Fibroblast of lung (primary cell): ENCODE results near the gene DIAPH1. TPM values are rescaled to one million over a fixed set of nuclear protein-coding genes. Genes with fewer than 3 reads are reported as not detected.

Experiments
- DNase-seq, 2 donors: peaks; one replicate each; pipeline versions ENCODE4 v3.0.0 to v3.0.0-alpha.2; 2010; ENCODE audit warnings: low read depth in 2 of 2
- H2AFZ ChIP-seq: 2 replicates; pipeline ENCODE4 v1.5.1; 2012; ENCODE audit warnings: low read length, control low read depth, inconsistent platforms
- H3K27ac ChIP-seq: 2 replicates; pipeline ENCODE4 v1.5.1; 2011; ENCODE audit warnings: low read length, control low read depth; ENCODE audit not compliant: insufficient read depth
- H3K27me3 ChIP-seq: 2 replicates; pipeline ENCODE4 v1.5.1; 2011; ENCODE audit warnings: mild to moderate bottlenecking, low read length; ENCODE audit not compliant: control insufficient read depth, insufficient read depth
- H3K36me3 ChIP-seq: 2 replicates; pipeline ENCODE4 v1.5.1; 2011; ENCODE audit warnings: low read length; ENCODE audit not compliant: control insufficient read depth, insufficient read depth
- H3K4me1 ChIP-seq: 2 replicates; pipeline ENCODE4 v1.5.1; 2011; ENCODE audit warnings: low read length; ENCODE audit not compliant: control insufficient read depth, insufficient read depth; ENCODE audit errors: extremely low read depth
- H3K4me2 ChIP-seq: 2 replicates; pipeline ENCODE4 v1.5.1; 2011; ENCODE audit warnings: low read length, control low read depth; ENCODE audit not compliant: insufficient read depth; ENCODE audit errors: extremely low read depth
- H3K4me3 ChIP-seq, 4 experiments: fragments of 200-600 bp in 1 of 4; sonication (generic) in 1 of 4; replicated peaks in 1 of 4; 2 replicates each; pipeline ENCODE4 v1.5.1; 2011 to 2016; ENCODE audit warnings: low read length in 4 of 4, low read depth in 3 of 4, mild to moderate bottlenecking in 3 of 4, control low read depth in 2 of 4, inconsistent platforms in 1 of 4, mixed read lengths in 1 of 4; ENCODE audit not compliant: insufficient read depth in 1 of 4; ENCODE audit errors: control extremely low read depth in 1 of 4
- H3K79me2 ChIP-seq: 2 replicates; pipeline ENCODE4 v1.5.1; 2012; ENCODE audit warnings: mild to moderate bottlenecking, low read length, inconsistent platforms; ENCODE audit not compliant: control insufficient read depth, insufficient read depth
- H3K9ac ChIP-seq: 2 replicates; pipeline ENCODE4 v1.5.1; 2011; ENCODE audit warnings: mild to moderate bottlenecking, low read length, control low read depth; ENCODE audit not compliant: insufficient read depth
- H3K9me3 ChIP-seq: 2 replicates; pipeline ENCODE4 v1.5.1; 2012; ENCODE audit warnings: low read depth, low read length; ENCODE audit not compliant: control insufficient read depth, insufficient read depth
- H4K20me1 ChIP-seq: 2 replicates; pipeline ENCODE4 v1.5.1; 2011; ENCODE audit warnings: low read length; ENCODE audit not compliant: control insufficient read depth, insufficient read depth; ENCODE audit errors: extremely low read depth
- CTCF ChIP-seq, 2 donors: IDR thresholded peaks in 1 of 2; conservative IDR thresholded peaks in 1 of 2; 1 replicate in 1 of 2; 2 replicates in 1 of 2; pipeline ENCODE4 v1.5.1; 2011 to 2012; ENCODE audit warnings: low read length in 2 of 2, control low read depth in 1 of 2, inconsistent platforms in 1 of 2, low read depth in 1 of 2, mild to moderate bottlenecking in 1 of 2
- EZH2 ChIP-seq: IDR thresholded peaks from 2 replicates; pipeline ENCODE4 v1.5.1; 2012; ENCODE audit warnings: low read length, control low read depth, mild to moderate bottlenecking; ENCODE audit errors: missing control alignments
- polyA plus RNA-seq, 2 donors: library from polyadenylated mRNA; depleted of rRNA in 1 of 2; stranded (reverse) in 1 of 2; unstranded in 1 of 2; fragments of >200 nt; gene quantifications; 2 replicates each; pipeline ENCODE4 v1.2.1, GENCODE V29; 2011 to 2012; ENCODE audit warnings: missing spikeins in 1 of 2
- total RNA-seq: library from RNA; depleted of rRNA; stranded (reverse); fragments of >200 nt; gene quantifications from 2 replicates; pipeline ENCODE4 v1.2.1, GENCODE V29; 2014

The DIAPH1 gene
- total and polyA plus RNA-seq, 2 donors (not counting 1 experiment from before 2014, with no cell fraction given), result 21.1 to 30.9 TPM

GRCh38 chr5:141515946-141516671 lies 102.7 kb downstream of the DIAPH1 start:
- H3K79me2 ChIP-seq, result no peaks in the 10 kb centered on the region
- H3K27me3 ChIP-seq, result no peaks in the 10 kb centered on the region
- no peak overlapping the region for H3K9ac ChIP-seq
- no peak for TF ChIP-seq EZH2
- H3K27ac ChIP-seq, result peak overlapping the region; percentile 70
- peaks cover 69% of the 10 kb centered on the region for H3K4me1 ChIP-seq
- no peak overlapping the region for H3K4me2 ChIP-seq
- no peak for DNase-seq
- peaks cover 12% of the 10 kb centered on the region for H3K36me3 ChIP-seq
- H4K20me1 ChIP-seq, result no peaks in the 10 kb centered on the region
- no peak overlapping the region for H3K4me3 ChIP-seq
- H3K9me3 ChIP-seq, result no peaks in the 10 kb centered on the region
- no peak overlapping the region for H2AFZ ChIP-seq

DNA sequence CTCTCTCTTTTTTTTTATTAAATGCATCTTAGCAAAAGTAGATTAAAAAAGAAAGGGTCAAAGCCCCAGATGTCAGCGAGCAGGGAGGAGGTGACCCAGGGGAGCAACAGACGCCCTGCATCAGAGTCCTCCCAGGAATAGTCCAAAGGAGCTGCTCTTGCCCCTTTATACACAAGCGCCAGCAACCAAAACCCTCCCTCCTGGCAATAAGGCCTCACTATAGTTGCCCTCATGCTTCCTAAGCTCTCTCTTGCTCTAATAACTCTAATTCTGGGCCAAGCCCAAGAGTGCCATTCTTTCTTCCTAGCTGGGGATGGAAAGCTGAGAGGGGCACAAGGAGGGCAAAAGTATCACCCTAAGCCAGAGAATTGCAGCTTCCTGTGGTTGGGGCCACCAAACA lies 103.7 kb downstream of the DIAPH1 start:
- no peak overlapping the region for H2AFZ ChIP-seq
- H3K9ac ChIP-seq, result no peak overlapping the region
- TF ChIP-seq EZH2 (no peak), CTCF (conservative IDR thresholded peaks at IDR 0.05 in 1 of 2, IDR thresholded peaks at IDR 0.05 in 1 of 2; ENCODE audit: low read depth in 1 of 2, low read length in 2 of 2) (no peak)
- H3K36me3 ChIP-seq, result peaks cover 19% of the 10 kb centered on the region
- no peaks in the 10 kb centered on the region for H3K27me3 ChIP-seq
- no peak for DNase-seq
- no peaks in the 10 kb centered on the region for H3K9me3 ChIP-seq
- no peaks in the 10 kb centered on the region for H4K20me1 ChIP-seq
- peaks cover 62% of the 10 kb centered on the region for H3K4me1 ChIP-seq
- H3K27ac ChIP-seq, result peak overlapping the region; percentile 90
- peaks cover 1% of the 10 kb centered on the region for H3K79me2 ChIP-seq
- no peak overlapping the region for H3K4me2 ChIP-seq
- H3K4me3 ChIP-seq, result no peak overlapping the region

- no peak overlapping the region for H2AFZ ChIP-seq
- H4K20me1 ChIP-seq, result no peaks in the 10 kb centered on the region
- H3K4me2 ChIP-seq, result peak overlapping the region; percentile 71
- peaks cover 1% of the 10 kb centered on the region for H3K79me2 ChIP-seq
- no peaks in the 10 kb centered on the region for H3K9me3 ChIP-seq
- peak overlapping the region; percentile 46 for H3K9ac ChIP-seq
- TF ChIP-seq EZH2 (no peak), CTCF (conservative IDR thresholded peaks at IDR 0.05 in 1 of 2, IDR thresholded peaks at IDR 0.05 in 1 of 2; ENCODE audit: low read depth in 1 of 2, low read length in 2 of 2) (no peak)
- DNase-seq, result peak in 1 of 2 donors; percentile 65
- no peaks in the 10 kb centered on the region for H3K27me3 ChIP-seq
- peak overlapping the region; percentile 90 for H3K27ac ChIP-seq
- H3K4me1 ChIP-seq, result peaks cover 65% of the 10 kb centered on the region
- H3K4me3 ChIP-seq, result peak overlapping the region in 1 of 4 experiments; percentile 47
- H3K36me3 ChIP-seq, result peaks cover 19% of the 10 kb centered on the region
Observed at GRCh38 chr5:141514330-141515133, 104.3 kb downstream of the DIAPH1 start.
